NCI-H226 (cell line): ENCODE results near the gene PDE9A.
"Not testable (repeated sequence)": the region's sequence is repeated elsewhere in the genome, so short reads cannot be mapped to it uniquely, and the experiment has no call there.

ENCODE experiments used
- DNase-seq: peaks from one replicate; pipeline ENCODE4 v3.0.0-alpha.2; 2015

PDE9A gene

DNA sequence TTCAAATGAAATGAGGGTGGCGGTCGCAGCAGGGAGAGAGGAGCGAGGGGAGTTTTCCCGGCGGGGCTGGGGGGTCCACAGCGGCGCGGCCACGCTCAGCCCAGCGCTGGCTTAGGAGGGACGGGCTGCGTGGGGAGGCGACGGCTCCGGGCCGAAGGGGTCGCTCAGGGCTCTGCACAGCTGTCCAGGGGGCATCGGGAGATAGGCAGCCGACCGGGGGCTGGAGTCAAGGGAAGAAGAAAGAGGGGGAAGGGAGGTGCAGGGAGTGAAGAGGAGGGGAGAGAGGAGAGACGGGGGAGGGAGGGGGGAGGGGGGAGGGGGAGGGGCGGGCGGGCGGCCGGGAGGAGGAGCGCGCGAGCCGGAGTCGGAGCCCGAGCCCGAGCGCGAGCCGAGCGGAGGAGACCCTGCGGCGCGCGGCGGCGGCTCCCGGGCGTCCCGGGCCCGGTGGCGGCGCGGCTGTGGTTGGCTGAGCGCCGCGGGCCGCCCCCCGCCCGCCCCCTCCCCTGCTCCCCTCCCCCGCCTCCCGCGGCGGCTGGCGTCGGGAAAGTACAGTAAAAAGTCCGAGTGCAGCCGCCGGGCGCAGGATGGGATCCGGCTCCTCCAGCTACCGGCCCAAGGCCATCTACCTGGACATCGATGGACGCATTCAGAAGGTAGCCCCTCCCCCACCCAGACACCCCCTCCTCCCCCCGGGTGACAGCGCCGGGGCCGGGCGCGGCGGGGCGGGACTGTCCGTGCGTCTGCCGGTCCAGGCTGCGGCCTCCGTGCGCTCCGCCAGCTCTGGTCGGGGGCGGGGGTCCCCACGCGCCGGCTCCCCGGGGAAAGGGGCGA lies at the start of gene PDE9A:
TSS of gene PDE9A (plus strand) at position 391 of the 831 bp plus-strand sequence. CDS start at position 585, 194 bp downstream.
- DNase-seq: no peak

DNA sequence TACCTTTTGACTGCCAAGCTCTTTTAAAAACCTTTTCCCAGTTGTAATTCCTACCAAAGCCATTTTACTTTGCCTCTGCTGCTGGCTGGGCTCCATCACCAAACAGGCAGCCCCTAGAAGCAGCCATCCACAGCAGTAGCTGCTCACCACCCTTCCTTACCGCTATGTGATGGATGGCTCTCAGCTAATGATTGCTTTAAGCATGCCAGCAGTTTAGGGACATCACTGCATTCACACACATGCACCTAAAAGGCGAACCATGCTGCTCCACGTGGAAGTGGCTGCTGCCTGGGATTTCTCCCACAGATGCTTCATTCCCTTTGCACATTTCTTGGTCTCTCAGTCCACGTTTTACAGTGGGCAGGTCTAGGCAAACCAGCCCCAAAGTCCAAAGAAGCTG lies 46.3 kb upstream of the PDE9A start:
- no peak for DNase-seq

DNA sequence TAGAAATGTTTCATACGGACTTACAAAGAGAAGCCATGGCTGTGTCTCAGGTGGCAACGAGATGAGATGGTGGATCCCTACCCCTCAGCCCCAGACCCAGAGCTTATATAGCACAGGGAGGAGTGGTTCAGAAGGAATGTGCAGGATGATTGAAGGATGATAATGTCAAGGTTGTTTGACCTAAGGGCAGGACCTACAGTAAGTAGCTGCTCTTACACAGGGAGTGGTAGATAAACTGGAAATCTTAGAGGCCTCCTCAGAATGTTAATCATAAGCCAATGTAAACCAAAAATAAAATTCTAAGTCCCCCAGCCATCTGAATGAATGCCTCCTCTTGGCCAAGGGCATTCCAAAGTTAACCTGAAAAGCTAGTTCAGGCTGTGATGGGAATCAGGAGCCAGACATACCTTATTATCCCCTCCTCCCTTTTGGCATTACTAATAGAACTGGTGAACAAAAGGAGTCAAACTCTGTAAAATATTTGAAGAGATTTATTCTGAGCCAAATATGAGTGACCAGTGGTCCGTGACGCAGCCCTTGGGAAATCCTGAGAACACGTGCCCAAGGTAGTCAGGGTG lies 45.8 kb upstream of the PDE9A start:
- DNase-seq: no peak

DNA sequence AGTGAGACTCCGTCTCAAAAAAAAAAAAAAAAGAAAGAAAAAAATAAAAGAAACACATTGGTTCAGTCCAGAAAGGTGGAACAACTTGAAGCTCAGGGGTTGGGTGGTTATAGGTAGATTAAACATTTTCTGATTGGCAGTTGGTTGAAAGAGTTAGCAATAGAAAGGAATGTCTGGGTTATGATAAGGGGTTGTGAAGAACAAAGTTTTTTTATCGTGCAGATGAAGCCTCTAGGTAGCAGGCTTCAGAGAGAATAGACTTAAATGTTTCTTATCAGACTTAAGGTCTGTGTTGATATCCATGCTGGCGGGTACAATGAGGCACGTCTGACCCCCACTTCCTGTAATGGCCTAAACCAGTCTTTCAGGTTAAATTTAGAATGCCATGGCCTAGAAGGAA lies 45.0 kb upstream of the PDE9A start:
- no peak for DNase-seq

DNA sequence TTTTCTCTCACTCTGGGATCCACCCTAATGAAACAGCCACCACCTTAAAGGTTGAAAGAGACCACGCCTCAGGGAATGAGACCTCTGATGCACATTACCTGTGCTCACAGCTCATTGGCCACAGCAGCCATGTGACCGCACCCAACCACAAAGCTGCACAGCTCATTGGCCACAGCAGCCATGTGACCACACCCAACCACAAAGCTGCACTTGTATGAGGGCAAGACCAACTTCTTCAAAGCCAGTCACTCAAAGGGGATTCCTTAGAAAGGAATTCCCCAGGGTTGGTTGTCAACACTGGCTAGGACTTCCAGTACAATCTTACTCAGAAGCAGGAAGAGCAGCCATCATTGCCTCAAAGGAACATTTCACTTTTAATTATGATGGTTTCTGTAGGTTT lies 43.6 kb upstream of the PDE9A start:
- no peak for DNase-seq

DNA sequence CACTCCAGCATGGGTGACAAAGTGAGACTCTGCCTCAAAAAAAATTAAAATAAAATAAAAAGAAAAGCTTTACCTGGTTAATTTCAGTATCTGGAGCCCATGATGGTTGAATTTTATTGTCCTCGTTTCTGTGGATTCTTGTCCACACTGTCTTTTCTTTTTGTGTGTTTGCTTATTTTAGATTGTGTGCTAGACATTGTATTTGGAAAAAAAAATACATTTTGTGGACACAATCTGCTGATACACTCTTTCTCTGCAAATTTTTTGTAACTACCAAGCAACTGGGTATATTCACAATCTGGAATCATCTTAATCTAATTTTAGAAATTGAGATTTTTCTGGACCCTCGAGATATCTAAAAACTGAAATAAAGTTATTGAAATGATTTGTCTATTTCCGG lies 41.6 kb upstream of the PDE9A start:
- no peak for DNase-seq

DNA sequence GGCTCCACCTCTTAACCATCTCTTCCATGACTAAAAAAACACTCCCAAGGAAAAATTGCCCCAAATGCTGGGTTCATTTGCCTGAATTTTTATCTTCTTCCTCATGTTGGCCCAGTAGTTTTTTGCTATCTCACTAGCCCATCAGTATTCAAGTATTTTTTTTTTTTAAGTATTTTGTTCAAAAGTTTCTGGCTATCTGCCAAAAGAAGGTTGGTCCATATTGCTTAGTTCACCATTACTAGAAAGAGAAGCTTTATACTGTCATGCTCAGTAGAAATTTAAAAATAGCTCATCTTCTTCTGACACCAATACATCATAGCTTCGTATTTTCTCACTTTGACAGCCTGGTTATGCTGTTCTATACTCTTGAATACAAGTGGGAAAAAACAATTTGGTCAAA lies 41.0 kb upstream of the PDE9A start:
- no peak for DNase-seq

DNA sequence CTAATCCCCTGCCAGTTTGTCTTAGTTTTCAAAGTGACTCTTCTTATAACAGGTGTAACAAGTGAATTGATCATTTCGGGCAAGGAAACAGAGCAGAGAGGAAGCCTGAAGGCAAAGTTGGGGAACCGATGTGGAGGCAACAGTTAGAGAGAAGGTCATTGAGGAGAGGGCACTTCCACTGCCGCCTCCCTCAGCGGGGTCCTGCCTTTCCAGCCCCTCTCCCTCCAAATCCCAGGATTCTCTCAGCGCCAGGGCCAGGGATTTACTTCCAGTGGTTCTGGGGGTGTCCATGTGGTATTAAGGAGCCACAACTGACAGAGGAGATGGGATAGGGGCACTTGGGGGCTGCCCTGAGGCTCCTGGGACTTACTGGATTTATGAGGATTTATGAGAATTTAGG lies 39.7 kb upstream of the PDE9A start:
- no peak for DNase-seq

DNA sequence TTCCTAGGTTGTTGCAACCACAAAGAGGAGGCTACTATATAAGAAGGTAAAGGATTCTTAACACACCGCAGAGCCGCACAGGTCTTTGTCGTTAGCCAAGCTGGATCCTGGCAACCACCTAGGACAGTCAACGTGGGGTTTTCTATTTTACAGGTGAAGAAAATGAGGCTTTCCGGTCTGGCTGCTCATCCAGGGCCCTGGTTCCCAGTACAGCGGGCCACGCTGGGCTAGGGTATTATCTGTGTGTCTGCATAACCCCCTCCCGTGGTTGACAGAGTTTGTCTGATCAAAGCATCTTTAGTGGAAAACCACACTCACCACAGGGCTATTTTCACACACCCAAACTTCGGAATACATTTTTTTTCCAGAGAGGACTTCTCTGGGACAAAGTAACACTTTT lies 39.0 kb upstream of the PDE9A start:
- no peak for DNase-seq

DNA sequence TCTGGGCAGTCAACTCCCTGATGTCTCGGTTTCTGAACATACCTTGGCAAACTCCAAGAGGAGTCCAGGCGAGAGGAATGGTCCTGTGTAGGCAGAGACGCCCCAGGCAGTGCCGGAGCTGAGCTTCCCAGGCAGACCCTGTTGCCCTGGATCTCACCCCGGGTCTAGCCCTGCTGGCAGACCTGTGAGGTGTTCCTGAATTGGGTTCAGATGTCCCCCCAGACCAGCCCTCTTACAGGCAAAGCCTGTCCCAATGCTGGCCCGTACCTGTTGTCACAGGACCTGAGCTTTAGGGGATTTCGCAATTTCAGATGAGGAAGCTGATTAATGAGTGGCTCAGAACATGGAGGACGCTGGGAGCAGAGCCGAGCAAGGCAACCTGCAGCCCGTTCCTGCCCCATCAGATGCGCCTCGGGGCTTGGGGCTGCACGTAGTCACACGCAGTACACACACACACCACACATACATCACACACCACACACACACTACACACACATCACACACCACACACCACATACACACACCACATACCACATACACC lies 38.5 kb upstream of the PDE9A start:
- no peak for DNase-seq

DNA sequence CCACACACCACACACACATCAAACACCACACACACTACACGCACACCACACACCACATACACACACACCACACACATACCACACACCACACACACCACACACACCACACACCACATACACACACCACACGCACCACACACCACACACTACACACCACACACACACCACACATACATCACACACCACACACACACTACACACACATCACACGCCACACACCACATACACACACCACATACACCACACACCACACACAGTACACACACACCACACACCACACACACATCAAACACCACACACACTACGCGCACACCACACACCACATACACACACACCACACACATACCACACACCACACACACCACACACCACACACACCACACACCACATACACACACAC lies 38.0 kb upstream of the PDE9A start:
- not testable (repeated sequence) for DNase-seq

DNA sequence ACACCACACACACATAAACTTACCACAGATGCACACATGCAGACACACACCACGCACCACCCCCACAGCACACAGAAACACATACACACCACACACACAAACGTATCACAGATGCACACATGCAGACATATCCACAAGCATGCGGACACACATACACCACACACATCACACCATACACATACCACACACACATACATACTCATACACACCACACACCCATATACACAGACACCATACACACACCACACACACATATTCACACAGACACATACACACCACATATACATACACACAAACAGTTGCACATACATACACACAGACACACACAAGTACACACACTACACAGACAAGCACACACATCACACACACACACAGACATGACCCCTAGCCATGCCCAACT lies 37.5 kb upstream of the PDE9A start:
- DNase-seq: no peak

DNA sequence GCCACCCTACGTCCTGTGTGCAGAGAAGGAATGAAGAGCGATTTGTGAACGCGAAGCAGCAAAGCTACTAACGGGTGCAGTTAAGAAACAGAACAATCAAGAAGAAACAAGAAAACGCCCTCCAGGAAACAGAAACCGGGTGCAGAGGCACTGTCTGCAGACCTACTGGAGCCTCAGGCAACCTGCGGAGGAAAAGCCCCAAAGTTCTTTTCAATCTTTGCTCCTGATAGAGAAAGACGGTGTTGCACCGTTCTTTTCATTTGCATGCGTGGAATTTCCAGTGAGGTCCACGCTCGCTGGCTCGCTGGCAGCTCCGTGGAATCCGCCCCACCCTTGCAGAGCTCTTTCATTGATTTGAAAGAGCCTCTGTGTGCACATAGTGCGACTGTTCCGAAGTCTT lies 37.0 kb upstream of the PDE9A start:
- no peak for DNase-seq

DNA sequence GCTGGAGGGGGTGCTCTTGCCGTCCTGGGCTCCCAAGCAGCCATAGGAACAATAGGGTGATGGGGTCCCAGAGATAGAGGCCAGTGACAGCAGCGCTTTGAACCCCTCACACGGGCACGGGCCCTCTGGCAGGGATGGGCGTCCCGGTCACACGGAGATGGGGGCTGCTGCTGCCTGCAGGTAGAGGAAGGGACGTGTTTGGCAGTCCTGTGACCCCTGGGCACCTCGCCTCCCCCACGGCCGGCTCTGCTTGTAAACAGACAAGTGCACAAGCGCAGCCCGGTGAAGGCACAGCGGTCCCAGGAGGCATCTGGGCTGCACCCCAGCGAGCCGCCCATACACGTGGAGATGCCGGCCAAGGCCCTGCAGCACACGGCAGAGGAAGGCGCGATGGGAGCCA lies 36.5 kb upstream of the PDE9A start:
- no peak for DNase-seq

DNA sequence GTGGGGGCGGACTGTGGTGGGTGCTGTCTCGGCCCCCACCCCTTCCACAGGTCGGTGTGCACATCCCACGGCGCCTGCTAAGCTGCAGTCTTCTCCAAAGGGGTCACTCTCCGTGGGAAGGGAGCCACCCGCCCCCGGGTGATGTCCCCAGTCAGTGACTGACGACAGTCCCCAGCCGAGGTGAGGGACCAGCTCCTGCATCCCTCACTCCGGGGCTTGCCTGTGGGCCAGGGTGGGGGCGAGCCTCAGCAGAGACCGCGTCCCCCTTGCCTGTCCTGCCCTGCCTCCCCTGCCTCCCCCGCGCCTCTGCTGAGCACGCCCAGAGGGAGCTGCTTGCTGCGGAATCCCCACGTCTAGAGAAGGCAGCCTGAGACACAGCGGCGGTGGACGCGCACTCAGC lies 35.9 kb upstream of the PDE9A start:
- DNase-seq: no peak

DNA sequence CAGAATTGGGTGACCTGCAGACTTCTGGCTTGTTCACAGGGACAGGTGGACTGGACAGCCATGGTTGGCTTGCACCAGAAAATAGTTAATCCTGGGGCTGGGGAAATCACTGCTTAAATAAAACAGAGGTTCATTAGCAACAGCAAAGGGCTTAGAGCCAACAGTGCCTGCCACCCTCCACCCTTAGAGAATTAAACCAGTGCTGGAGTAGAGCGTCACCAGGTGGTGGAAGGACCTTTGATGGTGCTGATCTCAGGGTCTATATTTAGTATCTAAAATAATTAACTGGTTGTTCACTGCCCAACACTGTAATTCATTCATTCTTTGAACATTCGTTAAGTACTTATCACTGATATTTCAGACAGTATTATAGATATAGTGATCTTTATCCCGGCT lies 34.7 kb upstream of the PDE9A start:
- no peak for DNase-seq

DNA sequence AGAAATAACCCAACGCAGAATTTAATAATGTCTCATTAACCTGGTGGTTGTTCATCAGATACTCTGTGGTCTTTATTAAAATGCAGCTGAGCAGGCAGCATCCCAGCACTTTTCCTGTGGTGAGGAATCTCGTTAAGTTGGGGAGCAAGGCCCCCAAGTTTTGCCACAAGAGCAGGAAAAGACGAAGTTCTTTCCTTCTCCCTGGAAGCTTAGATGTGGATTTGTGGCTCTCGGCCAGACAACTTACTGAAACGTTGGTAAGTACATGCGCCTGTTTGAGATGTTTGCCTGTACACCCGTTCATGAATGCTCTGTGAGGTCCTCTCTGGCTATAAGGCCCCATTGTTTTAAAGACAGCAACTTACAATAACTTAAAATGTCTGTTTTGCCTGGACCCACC lies 34.3 kb upstream of the PDE9A start:
- DNase-seq: no peak

DNA sequence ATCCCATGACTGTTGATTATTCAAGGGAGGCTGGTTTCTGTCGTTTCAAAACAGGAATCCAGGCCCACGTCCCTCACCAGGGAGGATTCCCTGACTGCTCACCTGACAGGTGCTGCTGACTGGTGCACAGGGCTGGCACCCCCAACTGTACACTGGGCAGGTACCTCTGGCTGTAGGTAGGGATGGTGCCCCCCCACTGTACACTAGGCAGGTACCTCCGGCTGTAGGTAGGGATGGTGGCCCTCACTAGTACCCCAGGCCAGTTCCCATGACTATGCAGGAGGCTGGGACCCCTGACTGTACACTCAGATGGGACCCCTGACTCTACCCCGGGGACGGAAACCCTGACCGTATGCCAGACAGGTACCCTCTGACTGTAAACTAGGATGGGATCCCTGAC lies 33.6 kb upstream of the PDE9A start:
- DNase-seq: no peak

DNA sequence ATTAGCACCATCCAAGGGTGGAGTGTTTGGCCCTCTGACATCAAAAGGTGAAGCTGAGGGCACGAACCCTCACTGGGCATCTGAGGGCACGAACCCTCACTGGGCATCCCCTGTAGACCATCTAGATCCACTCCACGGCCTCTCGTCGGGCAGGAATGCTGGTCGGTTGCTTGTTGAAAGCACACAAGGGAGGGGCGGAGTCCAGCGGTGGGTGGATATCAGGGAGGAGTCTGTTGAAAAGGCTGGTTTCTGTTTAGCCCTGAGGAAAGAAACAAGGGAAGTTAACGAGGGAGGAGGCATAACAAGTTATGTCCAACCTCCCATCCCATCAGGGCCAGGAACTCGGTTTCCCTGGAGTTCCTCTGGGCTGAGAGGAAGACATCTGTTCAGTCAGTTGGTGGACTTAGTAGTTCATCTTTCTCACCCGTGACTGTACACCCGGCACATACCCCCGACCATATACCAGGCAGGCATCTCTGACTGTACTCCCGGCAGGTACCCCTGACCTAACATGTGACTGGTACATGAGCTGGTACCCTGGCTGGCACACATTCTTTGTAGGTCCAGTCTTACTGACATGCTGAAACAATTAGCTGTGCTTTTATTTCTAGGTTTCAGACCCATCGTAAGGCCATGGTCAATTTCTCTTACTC lies 32.1 kb upstream of the PDE9A start:
- DNase-seq: no peak

DNA sequence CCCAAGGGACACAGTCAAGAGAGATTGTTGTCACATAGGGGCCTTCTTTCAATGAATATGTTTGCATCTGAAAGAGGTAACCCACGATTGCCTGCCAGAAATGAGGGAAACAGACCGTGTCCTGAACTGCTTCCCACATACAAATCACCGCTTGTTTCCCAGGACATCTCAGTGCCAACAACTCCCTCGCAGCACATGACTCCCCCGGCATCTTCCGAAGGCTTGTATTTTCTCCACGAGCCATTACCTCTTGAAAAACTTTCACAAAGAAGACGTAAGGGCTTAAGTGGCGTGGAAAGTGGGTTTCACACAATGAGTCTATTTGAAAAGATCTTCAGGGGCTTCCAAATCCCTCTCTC lies 31.6 kb upstream of the PDE9A start:
- DNase-seq: no peak

DNA sequence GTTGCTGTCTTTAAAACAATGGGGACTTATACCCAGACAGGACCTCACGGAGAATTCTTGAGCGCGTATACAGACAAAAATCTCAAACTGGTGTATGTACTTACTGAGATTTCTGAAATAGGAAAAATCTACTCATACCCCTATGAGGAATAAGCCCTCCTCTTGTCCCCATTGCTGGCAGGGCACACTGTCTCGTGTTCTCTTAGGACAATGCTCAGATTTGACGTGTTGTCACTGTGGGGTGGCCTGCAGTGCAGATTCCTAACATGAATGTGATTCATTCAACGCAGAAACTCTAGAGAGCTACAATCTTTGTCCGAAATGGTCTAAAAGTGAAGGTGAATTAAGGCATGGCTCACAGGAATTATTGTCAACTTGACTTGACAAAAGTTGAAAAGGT lies 31.1 kb upstream of the PDE9A start:
- no peak for DNase-seq

DNA sequence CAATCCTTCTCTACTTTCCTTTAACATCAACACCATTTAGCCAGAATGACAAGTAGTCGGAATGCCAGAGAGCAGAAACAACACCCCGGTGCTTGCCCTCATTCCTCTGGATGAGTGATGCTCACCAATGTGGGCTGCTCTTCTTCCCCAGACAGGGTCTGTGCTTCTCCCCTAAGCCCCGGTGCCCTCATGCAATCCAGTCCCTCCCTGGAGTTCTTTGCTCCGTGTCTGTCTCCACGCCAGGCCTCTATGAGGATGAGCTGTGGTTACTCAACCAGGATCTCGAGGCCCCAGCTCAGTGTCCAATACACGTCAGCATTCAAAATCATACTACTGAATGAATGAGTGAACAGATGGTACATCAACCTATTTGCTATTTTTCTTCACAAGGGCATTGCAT lies 29.7 kb upstream of the PDE9A start:
- no peak for DNase-seq

DNA sequence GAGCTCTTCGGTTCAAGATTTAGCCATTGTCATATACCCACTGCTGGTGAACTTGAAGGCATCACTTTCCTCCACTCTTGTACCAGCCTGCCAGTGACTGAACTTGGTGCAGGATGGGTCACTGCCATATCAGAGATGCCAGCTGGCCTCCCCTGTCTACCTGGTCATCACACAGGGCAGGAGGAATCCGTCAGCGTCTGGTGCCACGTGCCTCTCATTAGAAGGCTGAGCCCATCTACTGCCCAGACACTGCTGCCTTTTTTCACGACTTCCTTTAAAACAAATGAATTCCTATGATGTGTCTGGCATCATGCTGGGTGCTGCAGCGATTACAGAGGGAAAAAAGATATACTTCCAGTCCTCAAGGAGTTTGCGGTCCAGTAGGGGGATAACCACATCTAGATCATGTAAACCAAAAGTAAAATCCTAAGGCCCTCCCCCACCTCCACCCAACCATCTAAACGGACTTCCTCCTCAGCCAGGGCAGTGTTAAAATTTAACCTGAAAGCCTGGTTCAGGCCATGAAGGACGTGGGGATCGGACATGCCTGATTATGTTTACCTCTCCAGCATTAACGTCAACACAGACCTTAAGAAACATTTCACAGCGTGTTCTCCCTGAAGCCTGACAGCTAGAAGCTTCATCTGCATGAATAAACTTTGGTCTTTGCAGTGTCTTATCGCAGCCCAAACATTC lies 29.2 kb upstream of the PDE9A start:
- no peak for DNase-seq

DNA sequence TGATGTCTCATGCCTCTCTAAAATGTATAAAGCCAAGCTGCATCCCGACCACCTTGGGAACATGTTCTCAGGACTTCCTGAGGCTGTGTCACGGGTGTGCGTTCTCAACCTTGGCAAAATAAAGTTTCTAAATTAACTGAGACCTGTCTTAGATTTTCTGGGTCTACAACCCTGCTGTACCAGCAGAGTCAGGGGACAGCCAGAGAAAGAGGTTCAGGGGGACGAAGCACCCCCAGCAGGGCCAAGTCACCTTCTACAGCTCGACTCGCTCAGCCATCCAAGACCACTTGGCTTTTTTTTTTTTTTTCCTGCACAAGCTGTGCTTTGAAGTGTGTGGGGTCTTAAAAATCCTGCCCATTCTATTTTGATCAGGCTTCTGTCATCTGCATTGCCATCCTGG lies 28.5 kb upstream of the PDE9A start:
- DNase-seq: no peak
